ENCODE results near the gene IFNA10. TPM values are rescaled to one million over a fixed set of nuclear protein-coding genes. Genes with fewer than 3 reads are reported as not detected.
"Not testable (repeated sequence)": the region's sequence is repeated elsewhere in the genome, so short reads cannot be mapped to it uniquely, and the experiment has no call there.

Gene IFNA10
- total and polyA plus RNA-seq, 2 donors from 2014 or later, result not detected

DNA sequence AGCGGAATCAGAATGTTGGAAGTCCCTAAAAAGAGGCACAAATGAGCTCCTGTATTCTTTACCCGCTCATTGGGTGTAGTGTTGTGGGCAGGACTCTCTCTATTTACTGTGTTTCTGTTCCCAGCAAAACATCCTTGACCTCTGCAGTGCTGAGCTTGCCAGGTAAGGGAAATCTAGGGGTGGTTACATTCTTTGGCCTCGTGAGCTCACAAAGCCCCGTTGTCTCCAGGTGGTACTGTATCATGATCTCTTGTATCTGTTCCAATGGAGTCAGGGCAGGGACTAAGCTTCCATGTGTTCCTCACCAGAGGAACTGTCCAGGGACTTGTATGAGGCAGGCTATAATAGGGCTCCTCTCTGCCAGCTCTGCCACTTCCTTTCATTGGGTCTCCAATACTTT, 44.7 kb upstream of the IFNA10 start:
- no peak for FAIRE-seq
- Histone ChIP-seq H3K27me3 (ENCODE audit: control insufficient read depth, insufficient read depth, low read length) (no peaks in the 10 kb centered on the region), H3K4me1 (ENCODE audit: control insufficient read depth in 2 of 3, insufficient read depth in 2 of 3, low read depth in 1 of 3, low read length in 3 of 3) (peaks cover 0 to 4% (median 0%) of the 10 kb centered on the region in 3 donors), H3K27ac (ENCODE audit: low read depth in 2 of 2, low read length in 2 of 2) (no peak overlapping the region), H3K9me3 (ENCODE audit: control insufficient read depth in 2 of 3, insufficient read depth in 1 of 3, low read length in 3 of 3) (no peaks in the 10 kb centered on the region), H3K36me3 (ENCODE audit: control insufficient read depth in 2 of 3, insufficient read depth in 3 of 3, low read length in 3 of 3) (no peaks in the 10 kb centered on the region), H3K4me3 (ENCODE audit: low read length in 3 of 3) (no peak overlapping the region), H3K9ac (ENCODE audit: low read length in 3 of 3) (no peak overlapping the region)
- no peak for DNase-seq
- intact Hi-C loops (cut with DNase I), result no loop called here
- TF ChIP-seq, protein P1, sequence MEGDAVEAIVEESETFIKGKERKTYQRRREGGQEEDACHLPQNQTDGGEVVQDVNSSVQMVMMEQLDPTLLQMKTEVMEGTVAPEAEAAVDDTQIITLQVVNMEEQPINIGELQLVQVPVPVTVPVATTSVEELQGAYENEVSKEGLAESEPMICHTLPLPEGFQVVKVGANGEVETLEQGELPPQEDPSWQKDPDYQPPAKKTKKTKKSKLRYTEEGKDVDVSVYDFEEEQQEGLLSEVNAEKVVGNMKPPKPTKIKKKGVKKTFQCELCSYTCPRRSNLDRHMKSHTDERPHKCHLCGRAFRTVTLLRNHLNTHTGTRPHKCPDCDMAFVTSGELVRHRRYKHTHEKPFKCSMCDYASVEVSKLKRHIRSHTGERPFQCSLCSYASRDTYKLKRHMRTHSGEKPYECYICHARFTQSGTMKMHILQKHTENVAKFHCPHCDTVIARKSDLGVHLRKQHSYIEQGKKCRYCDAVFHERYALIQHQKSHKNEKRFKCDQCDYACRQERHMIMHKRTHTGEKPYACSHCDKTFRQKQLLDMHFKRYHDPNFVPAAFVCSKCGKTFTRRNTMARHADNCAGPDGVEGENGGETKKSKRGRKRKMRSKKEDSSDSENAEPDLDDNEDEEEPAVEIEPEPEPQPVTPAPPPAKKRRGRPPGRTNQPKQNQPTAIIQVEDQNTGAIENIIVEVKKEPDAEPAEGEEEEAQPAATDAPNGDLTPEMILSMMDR (IDR thresholded peaks at IDR 0.05; ENCODE audit: borderline replicate concordance, extremely low read depth, insufficient read depth), result no peak

DNA sequence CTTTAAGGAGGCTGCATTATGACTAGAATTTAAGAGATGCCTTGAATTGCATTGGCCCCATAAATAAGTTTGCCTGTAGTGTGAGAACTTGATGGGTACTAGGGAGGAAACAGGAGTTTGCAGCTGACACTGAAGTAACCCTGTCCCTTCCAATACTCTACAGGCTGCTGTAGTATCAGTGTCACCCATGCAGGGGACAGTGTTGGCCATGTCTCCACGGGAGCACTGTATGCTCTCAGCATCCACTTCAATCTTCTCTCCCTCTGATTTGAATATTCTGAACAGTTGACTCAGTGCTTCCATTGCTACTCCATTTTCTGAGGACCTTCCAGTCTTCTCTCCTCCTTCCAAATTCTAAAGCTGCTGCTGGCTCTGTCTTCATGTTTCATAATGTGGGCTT, 44.2 kb upstream of the IFNA10 start:
- TF ChIP-seq, protein P1 (IDR thresholded peaks at IDR 0.05; ENCODE audit: borderline replicate concordance, extremely low read depth, insufficient read depth), result no peak
- no peak for FAIRE-seq
- no peak for DNase-seq
- intact Hi-C loops (cut with DNase I), result no loop called here
- H3K4me3 ChIP-seq (ENCODE audit: low read length in 3 of 3), result no peak overlapping the region
- no peaks in the 10 kb centered on the region for H3K36me3 ChIP-seq (ENCODE audit: control insufficient read depth in 2 of 3, insufficient read depth in 3 of 3, low read length in 3 of 3)
- no peaks in the 10 kb centered on the region for H3K27me3 ChIP-seq (ENCODE audit: control insufficient read depth, insufficient read depth, low read length)
- H3K9me3 ChIP-seq (ENCODE audit: control insufficient read depth in 2 of 3, insufficient read depth in 1 of 3, low read length in 3 of 3), result no peaks in the 10 kb centered on the region
- H3K9ac ChIP-seq (ENCODE audit: low read length in 3 of 3), result no peak overlapping the region
- H3K27ac ChIP-seq (ENCODE audit: low read depth in 2 of 2, low read length in 2 of 2), result no peak overlapping the region
- H3K4me1 ChIP-seq (ENCODE audit: control insufficient read depth in 2 of 3, insufficient read depth in 2 of 3, low read depth in 1 of 3, low read length in 3 of 3), result peaks cover 0 to 4% (median 0%) of the 10 kb centered on the region in 3 donors

DNA sequence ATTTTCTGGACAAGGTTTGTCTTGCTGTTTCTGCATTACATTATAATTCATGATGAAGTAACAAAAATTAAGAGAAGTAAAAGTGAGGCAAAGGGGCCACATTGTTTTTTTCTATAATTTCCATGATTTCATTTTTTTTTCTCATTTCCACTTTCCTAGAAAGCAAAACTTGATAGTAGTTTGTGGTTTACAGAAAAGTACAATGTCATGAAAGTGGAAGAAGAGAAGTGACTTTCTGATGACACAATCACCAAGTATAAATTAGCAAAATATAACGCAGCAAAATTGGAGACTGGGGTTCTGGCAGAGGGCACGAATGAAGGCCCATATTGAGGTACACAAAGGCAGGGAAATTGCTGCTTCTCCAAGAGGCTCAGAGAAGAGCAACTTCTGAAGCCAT, 37.9 kb upstream of the IFNA10 start:
- no peak overlapping the region for H3K4me3 ChIP-seq (ENCODE audit: low read length in 3 of 3)
- DNase-seq, result no peak
- no peak for FAIRE-seq
- no peaks in the 10 kb centered on the region for H3K27me3 ChIP-seq (ENCODE audit: control insufficient read depth, insufficient read depth, low read length)
- no peaks in the 10 kb centered on the region for H3K36me3 ChIP-seq (ENCODE audit: control insufficient read depth in 2 of 3, insufficient read depth in 3 of 3, low read length in 3 of 3)
- no peak overlapping the region for H3K9ac ChIP-seq (ENCODE audit: low read length in 3 of 3)
- H3K4me1 ChIP-seq (ENCODE audit: control insufficient read depth in 2 of 3, insufficient read depth in 2 of 3, low read depth in 1 of 3, low read length in 3 of 3), result no peaks in the 10 kb centered on the region
- no peak overlapping the region for H3K27ac ChIP-seq (ENCODE audit: low read depth in 2 of 2, low read length in 2 of 2)
- TF ChIP-seq, protein P1 (IDR thresholded peaks at IDR 0.05; ENCODE audit: borderline replicate concordance, extremely low read depth, insufficient read depth), result no peak
- intact Hi-C loops (cut with DNase I), result no loop called here
- no peaks in the 10 kb centered on the region for H3K9me3 ChIP-seq (ENCODE audit: control insufficient read depth in 2 of 3, insufficient read depth in 1 of 3, low read length in 3 of 3)

DNA sequence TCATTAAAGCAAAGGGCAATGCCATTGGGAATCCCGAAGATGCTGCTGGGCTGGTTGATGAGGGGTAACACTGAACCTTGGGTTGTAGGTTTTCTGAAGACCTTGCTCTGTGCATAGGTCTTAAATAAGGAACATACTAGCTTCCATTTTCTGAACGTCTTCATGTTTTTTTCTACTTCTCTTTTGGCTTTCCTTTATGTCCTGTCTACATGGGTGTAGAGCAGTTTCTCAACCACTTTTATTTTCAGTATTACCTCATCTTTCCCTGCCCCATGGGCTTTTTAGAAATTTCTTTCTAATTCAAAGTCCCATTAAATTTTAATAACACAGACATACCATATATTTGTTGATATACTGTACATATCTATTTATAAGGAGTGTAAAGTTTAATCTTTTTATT, 33.0 kb upstream of the IFNA10 start, which contains the start of gene IFNA14:
TSS of gene IFNA14 (minus strand) at position 95 of the 400 bp plus-strand sequence. CDS start at position 25, 70 bp downstream.
- TF ChIP-seq, protein P1 (IDR thresholded peaks at IDR 0.05; ENCODE audit: borderline replicate concordance, extremely low read depth, insufficient read depth), result no peak
- H3K4me3 ChIP-seq (ENCODE audit: low read length in 3 of 3), result no peak within 1 kb of the TSS
- H3K4me1 ChIP-seq (ENCODE audit: control insufficient read depth in 2 of 3, insufficient read depth in 2 of 3, low read depth in 1 of 3, low read length in 3 of 3), result no peaks in the 10 kb centered on the region
- no peak for FAIRE-seq
- DNase-seq, result no peak
- intact Hi-C loops (cut with DNase I), result no loop called here
- no peaks in the 10 kb centered on the region for H3K9me3 ChIP-seq (ENCODE audit: control insufficient read depth in 2 of 3, insufficient read depth in 1 of 3, low read length in 3 of 3)
- no peaks in the 10 kb centered on the region for H3K36me3 ChIP-seq (ENCODE audit: control insufficient read depth in 2 of 3, insufficient read depth in 3 of 3, low read length in 3 of 3)
- no peak within 1 kb of the TSS for H3K27ac ChIP-seq (ENCODE audit: low read depth in 2 of 2, low read length in 2 of 2)
- no peaks in the 10 kb centered on the region for H3K27me3 ChIP-seq (ENCODE audit: control insufficient read depth, insufficient read depth, low read length)
- no peak within 1 kb of the TSS for H3K9ac ChIP-seq (ENCODE audit: low read length in 3 of 3)

DNA sequence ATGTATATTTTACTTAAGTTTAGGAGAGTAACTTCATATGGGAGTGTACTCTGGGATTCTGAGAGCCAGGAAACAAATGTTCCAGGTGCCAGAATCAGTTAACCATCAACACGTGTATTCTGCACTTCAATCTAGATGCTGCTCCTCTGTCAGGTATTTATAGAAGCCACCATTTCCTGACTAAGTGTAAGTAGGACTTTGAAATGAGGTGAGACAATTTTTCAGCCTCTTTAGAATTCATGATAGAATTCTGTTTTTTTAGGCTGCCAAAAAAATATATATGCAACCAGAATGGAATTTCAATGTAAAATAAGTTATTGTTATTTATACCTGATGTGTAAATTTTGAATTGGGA, 29.4 kb upstream of the IFNA10 start:
- H3K36me3 ChIP-seq (ENCODE audit: control insufficient read depth in 2 of 3, insufficient read depth in 3 of 3, low read length in 3 of 3); H3K27me3 ChIP-seq (ENCODE audit: control insufficient read depth, insufficient read depth, low read length); H3K4me1 ChIP-seq (ENCODE audit: control insufficient read depth in 2 of 3, insufficient read depth in 2 of 3, low read depth in 1 of 3, low read length in 3 of 3); H3K9ac ChIP-seq (ENCODE audit: low read length in 3 of 3); H3K27ac ChIP-seq (ENCODE audit: low read depth in 2 of 2, low read length in 2 of 2); DNase-seq; intact Hi-C loops (cut with DNase I); H3K9me3 ChIP-seq (ENCODE audit: control insufficient read depth in 2 of 3, insufficient read depth in 1 of 3, low read length in 3 of 3); H3K4me3 ChIP-seq (ENCODE audit: low read length in 3 of 3); FAIRE-seq: not testable (repeated sequence)

Measured in kidney (tissue), 14 donors.